ENCODE data around the gene ZMYND11.
"Not testable (repeated sequence)": the region's sequence is repeated elsewhere in the genome, so short reads cannot be mapped to it uniquely, and the experiment has no call there.

ZMYND11 gene

GRCh38 chr10:244227-244626 lies 109.0 kb downstream of the ZMYND11 start:
- DNase-seq (ENCODE audit: low spot score), result no peak

GRCh38 chr10:246431-246830 lies 111.2 kb downstream of the ZMYND11 start:
- DNase-seq (ENCODE audit: low spot score), result no peak

- DNase-seq (ENCODE audit: low spot score), result no peak
These were observed 112.2 kb downstream of the ZMYND11 start for GRCh38 chr10:247480-247879.

GRCh38 chr10:248307-248706 lies 113.1 kb downstream of the ZMYND11 start:
- no peak for DNase-seq (ENCODE audit: low spot score)

GRCh38 chr10:251982-252582 lies 116.8 kb downstream of the ZMYND11 start:
- DNase-seq (ENCODE audit: low spot score), result peak; percentile 83

GRCh38 chr10:260819-261429 lies 125.7 kb downstream of the ZMYND11 start:
- DNase-seq (ENCODE audit: low spot score), result no peak

- DNase-seq (ENCODE audit: low spot score), result not testable (repeated sequence)
These were observed 129.2 kb downstream of the ZMYND11 start for GRCh38 chr10:264160-265073.

GRCh38 chr10:265074-265440 lies 129.8 kb downstream of the ZMYND11 start:
- not testable (repeated sequence) for DNase-seq (ENCODE audit: low spot score)

GRCh38 chr10:265816-266588 lies 130.7 kb downstream of the ZMYND11 start:
- not testable (repeated sequence) for DNase-seq (ENCODE audit: low spot score)

GRCh38 chr10:266974-267425 lies 131.7 kb downstream of the ZMYND11 start:
- no peak for DNase-seq (ENCODE audit: low spot score)

GRCh38 chr10:267705-268104 lies 132.4 kb downstream of the ZMYND11 start:
- DNase-seq (ENCODE audit: low spot score), result no peak

- no peak for DNase-seq (ENCODE audit: low spot score)
These were observed 134.3 kb downstream of the ZMYND11 start for GRCh38 chr10:269440-270074.

- no peak for DNase-seq (ENCODE audit: low spot score)
These were observed 135.9 kb downstream of the ZMYND11 start for GRCh38 chr10:271201-271600.

GRCh38 chr10:271722-272121 lies 136.5 kb downstream of the ZMYND11 start:
- DNase-seq (ENCODE audit: low spot score), result no peak

GRCh38 chr10:273088-273487 lies 137.8 kb downstream of the ZMYND11 start:
- DNase-seq (ENCODE audit: low spot score), result no peak

- DNase-seq (ENCODE audit: low spot score), result no peak
These were observed 139.6 kb downstream of the ZMYND11 start for GRCh38 chr10:274866-275265.

- DNase-seq (ENCODE audit: low spot score), result no peak
These were observed 140.4 kb downstream of the ZMYND11 start for GRCh38 chr10:275680-276079.

GRCh38 chr10:277963-278362 lies 142.7 kb downstream of the ZMYND11 start:
- DNase-seq (ENCODE audit: low spot score), result no peak

- DNase-seq (ENCODE audit: low spot score), result peak; percentile 41
These were observed 143.5 kb downstream of the ZMYND11 start for GRCh38 chr10:278707-279106.

- DNase-seq (ENCODE audit: low spot score), result no peak
These were observed 144.0 kb downstream of the ZMYND11 start for GRCh38 chr10:279232-279631.

- DNase-seq (ENCODE audit: low spot score), result no peak
These were observed 144.4 kb downstream of the ZMYND11 start for GRCh38 chr10:279655-280054.

Data from cerebellar cortex (tissue), 1 donor.